HG03064 (cell line): Measurements from ENCODE around the gene CACNA1B.

Experiments used
- ATAC-seq: cut with Tn5 transposase; IDR thresholded peaks from one replicate; pipeline ENCODE4 v1.9.1; 2021; ENCODE audit warnings: low read depth; ENCODE audit not compliant: unreplicated experiment

CACNA1B gene

GRCh38 chr9:138066049-138066448, 188.5 kb downstream of the CACNA1B start:
- ATAC-seq, result no peak

- ATAC-seq, result no peak
These were observed 190.2 kb downstream of the CACNA1B start for GRCh38 chr9:138067613-138068367.

DNA sequence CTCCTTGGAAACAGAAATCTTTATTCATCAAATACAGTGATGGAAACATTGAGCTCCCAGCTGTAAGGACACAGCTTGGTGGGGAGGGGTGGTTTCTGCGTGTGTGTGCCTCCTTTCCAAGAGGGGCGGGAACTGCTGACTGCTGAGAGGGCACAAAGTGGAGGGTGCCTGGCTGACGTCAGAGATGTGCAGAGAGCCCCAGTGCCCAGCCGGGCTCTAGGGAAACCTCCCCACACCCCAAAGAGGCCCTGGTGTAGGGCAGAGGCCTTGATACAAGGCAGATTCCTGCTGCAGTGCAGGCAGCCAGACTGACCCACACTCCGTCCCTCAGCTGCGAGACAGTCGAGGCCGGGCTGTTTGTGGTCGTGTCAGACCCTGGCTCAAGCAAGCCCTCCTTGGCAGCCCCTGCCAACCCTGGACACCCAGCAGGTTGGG, 191.0 kb downstream of the CACNA1B start:
- ATAC-seq, result no peak

DNA sequence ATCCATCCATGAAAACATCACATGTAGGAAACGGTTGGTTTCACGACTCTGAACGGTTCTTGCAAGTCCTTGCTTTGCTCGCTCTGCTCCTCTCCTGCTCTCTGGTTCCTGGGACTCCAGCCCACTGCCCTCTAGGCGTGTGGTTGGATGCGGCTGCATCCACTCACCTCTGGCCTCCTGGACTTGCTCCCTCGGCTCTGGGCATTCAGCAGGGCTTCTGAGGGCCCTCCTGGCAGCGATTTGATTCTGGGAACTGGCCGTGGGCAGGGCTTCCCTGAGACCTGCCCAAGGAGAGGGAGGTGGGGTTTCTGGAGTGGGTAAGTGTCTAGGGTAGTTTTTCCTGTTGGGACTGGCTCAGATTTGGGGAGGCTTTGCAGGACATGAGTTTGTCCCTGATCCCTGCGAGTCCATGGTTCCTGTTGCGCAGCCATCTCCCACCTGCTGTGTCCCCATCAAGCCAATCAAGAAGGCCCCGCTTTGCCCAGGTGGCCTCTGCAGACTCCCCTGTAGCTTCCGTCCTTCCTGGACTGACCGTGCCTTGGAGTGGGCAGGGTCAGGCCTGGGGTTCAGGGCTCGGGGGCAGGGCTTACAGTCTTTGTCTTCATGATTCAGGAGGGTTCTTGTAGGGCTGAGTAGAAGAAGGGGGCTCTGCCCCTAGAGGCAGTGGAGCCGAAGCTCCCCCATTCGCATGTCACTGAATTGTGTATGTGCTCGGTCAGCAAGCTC, 192.3 kb downstream of the CACNA1B start:
- no peak for ATAC-seq

- ATAC-seq, result no peak
These were observed 193.2 kb downstream of the CACNA1B start for GRCh38 chr9:138070815-138071214.

DNA sequence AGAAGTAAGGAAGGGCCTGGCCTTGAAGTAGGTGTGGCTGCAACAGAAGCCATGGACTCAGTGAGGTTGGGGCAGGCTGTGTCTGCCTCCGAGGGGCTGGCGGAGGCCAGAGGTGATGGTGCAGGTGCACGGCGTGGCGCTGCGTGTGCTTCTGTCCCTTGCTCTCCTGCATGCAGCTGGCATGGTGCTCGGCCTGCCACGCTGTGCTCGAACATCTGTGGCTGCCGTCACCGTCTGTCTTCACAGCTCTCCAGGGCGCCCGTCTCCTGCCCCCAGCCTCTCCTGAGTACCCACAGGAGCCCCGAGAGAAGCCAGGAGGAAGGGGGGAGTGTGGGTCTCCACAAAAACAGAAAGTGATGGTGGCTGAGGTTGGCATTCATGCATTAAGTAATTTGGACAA, 193.7 kb downstream of the CACNA1B start:
- ATAC-seq, result no peak

GRCh38 chr9:138071731-138072130, 194.1 kb downstream of the CACNA1B start:
- no peak for ATAC-seq

GRCh38 chr9:138072161-138072842, 194.7 kb downstream of the CACNA1B start:
- ATAC-seq, result no peak

DNA sequence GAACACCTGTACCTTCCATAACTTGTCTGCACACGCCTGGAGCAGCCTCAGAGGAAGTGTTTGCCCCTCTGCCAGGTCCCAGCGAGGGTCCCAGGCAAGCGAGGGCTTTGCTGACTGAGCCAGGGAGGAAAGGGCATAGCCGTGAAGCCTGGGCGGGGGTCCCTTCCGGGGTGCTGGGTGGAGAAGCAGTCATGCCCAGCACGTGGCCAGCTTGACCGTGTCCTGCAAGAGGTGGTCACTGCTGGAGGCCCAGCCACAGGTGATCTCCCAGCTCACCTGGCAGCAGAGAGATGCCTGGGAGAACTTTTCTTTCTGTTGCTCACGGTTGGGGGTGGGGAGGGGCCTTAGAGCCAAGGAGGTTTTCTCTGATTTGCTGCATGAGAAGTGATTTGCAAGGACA, 195.3 kb downstream of the CACNA1B start:
- ATAC-seq, result no peak

DNA sequence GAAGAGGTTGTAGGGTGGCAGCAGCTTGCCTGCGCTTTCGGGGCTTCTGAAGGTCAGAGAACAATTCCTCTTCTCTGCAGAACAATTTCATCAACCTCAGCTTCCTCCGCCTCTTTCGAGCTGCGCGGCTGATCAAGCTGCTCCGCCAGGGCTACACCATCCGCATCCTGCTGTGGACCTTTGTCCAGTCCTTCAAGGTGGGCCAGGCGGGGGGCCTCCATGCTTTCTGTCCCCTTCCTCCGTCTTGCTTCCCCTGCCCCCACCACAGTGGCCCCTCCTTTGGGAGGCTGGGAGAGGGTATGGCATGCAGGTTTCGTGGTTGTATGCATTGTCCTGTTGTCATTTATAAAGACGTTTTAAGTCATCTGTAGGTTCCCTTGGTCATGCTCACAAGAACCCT, 195.8 kb downstream of the CACNA1B start:
- ATAC-seq, result no peak

GRCh38 chr9:138073808-138074207, 196.2 kb downstream of the CACNA1B start:
- no peak for ATAC-seq

GRCh38 chr9:138074516-138074915, 196.9 kb downstream of the CACNA1B start:
- no peak for ATAC-seq

DNA sequence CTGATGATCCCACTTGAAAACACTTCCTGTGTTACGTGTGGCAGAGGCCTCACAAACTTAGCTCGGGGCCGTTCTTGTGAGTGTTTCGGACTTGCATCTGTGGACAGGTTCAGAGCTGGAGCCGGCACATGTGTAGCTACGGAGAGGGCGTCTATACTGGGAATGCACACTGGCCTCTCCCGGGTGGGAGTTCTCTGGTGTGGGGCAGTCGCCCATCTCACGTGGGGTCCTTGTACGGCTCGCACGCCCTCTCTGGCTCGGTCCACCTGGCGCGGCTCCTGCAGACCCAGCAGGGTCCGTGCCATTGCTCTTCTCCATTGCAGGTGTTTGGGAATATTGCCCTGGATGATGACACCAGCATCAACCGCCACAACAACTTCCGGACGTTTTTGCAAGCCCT, 197.9 kb downstream of the CACNA1B start:
- no peak for ATAC-seq

DNA sequence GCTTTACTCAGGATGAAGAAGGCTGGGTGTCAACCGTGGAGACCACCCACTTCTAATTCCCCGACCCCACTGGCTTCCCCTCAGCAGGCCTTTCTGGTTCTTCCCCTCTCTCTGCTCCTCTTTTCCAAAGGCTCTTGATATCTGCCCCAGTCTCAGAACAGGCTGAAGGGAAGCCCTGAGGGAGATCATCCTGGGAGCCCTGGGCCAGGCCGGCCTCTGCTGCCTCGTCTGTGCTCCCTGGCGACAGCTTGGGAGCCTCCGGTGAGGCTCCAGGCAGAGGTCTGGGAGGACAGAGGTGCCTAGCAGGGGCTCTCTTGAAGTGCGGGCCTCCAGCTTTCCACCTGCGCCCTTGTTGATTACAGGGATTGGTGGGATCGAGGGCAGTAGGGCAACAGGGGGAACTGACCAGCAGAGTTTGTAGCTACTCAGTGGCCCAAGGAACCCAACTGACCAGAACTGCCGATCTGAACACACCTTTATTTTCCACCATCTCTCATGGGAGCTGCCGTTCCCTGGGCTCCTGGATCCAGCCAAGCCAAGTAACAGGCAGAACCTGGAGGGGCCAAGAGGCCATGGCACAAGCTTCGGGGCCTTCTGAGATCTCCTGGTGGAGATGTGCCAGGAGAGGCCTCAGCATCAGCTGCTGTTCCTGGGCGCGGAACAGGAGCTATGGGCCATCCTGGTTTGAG, 198.5 kb downstream of the CACNA1B start:
- ATAC-seq, result no peak

- ATAC-seq, result no peak
These were observed 199.0 kb downstream of the CACNA1B start for GRCh38 chr9:138076650-138077009.

DNA sequence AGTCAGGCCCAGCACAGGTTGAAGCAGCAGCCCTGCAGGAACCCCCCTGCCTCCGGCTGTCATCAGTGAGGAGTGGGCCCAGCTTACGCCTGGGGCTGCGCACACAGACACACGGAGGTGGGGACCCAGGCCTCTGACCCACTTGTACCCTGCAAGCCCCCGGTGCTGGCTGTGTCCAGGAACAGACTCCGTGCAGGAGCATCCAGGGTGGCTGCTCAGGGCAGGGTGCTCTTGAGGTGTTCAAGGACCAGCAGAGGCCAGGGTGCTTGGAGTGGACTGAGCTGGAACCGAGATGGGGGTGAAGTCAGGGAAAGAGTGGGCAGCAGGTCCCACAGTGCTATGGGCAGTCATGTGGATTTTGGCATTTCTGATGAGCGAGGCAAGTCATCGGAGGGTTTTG, 199.5 kb downstream of the CACNA1B start:
- ATAC-seq, result no peak

- no peak for ATAC-seq
These were observed 200.4 kb downstream of the CACNA1B start for GRCh38 chr9:138077898-138078540.

GRCh38 chr9:138078846-138079245, 201.3 kb downstream of the CACNA1B start:
- ATAC-seq, result no peak

DNA sequence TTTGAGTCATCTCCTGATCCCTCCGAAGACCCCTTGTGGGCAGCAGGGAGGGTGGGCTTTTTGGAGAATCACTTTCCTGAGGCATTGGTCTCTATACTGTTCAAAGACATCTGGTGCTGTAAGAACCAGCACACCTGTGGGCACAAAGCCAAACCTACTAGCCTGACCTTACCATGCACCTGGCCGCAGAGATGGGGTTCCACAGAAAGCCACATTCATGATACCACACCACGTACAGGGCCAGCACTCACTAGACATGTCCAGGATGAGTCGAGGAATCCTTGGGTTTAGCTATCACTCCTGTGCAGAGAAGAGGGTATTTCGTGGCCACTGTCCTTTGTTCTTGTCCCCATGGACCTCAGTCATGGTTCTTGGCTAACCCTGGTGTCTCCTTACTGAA, 203.4 kb downstream of the CACNA1B start:
- no peak for ATAC-seq

DNA sequence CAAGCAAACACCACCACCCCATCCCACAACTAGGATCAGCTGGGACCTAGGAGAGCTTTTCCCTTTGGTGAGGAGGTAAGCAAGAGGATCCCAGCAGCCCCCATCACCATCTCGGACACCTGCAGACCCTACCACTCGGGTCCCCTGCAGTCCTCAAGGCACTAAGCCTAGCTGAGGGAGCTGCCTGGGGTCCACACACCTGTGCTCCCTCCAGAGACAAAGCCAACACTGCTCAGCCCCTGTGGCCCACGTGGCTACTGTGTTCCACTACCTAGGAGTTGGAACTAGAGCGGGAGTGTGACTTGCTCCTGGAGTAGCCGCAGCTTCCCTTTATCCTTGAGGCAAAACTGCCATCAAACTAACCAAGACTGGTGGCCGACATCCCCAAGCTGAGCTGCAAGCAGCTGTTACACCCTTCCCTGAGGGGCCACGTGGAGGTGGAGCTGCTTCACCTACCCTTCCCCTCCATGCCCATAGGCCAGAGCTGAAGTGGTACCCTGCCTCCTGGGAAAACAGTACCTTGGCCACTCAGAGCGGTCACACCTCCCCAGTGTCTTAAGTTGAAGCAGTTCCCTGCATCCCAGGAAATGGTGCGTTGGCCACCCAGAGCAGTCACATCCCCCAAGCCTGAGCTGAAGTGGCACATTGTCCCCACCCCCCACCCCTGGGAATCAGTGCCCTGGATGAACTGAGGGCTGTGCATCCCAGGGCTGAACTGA, 205.5 kb downstream of the CACNA1B start:
- ATAC-seq, result no peak
